H7 (cell line): ENCODE results near the gene B9D2. TPM values are rescaled to one million over a fixed set of nuclear protein-coding genes. Genes with fewer than 3 reads are reported as not detected.
"Not testable (repeated sequence)": the region's sequence is repeated elsewhere in the genome, so short reads cannot be mapped to it uniquely, and the experiment has no call there.

Source experiments
- DNase-seq: peaks from one replicate; pipeline ENCODE4 v3.0.0; 2012
- H3K27me3 ChIP-seq: 2 replicates; pipeline ENCODE4 v1.6.0; 2011; ENCODE audit warnings: mild to moderate bottlenecking, low read length; ENCODE audit not compliant: control insufficient read depth, insufficient read depth
- H3K36me3 ChIP-seq: replicated peaks from 2 replicates; pipeline ENCODE4 v1.5.1; 2011; ENCODE audit warnings: low read length; ENCODE audit not compliant: control insufficient read depth, insufficient read depth
- H3K4me3 ChIP-seq: 2 replicates; pipeline ENCODE4 v1.5.1; 2011; ENCODE audit warnings: low read depth, mild to moderate bottlenecking, control low read depth, low read length, moderate library complexity; ENCODE audit not compliant: insufficient read depth
- total RNA-seq: library from RNA; depleted of rRNA; stranded (reverse); fragments of >200 nt; shearing (Covaris generic); gene quantifications from 2 replicates; pipeline ENCODE4 v1.2.3, GENCODE V29; 2014; rRNA removed

Gene B9D2
- 1.1 and 2.9 TPM in 2 replicates for total RNA-seq

- DNase-seq, result peak; percentile 99
- no peaks in the 10 kb centered on the region for H3K36me3 ChIP-seq
- H3K4me3 ChIP-seq, result peak within 1 kb of the TSS; percentile 75
- no peaks in the 10 kb centered on the region for H3K27me3 ChIP-seq
Observed at GRCh38 chr19:41363753-41364523, at the start of gene B9D2. Gene B9D2, minus strand, starts transcription at chr19:41364149. Its CDS starts 630 bp downstream, at chr19:41363519.

GRCh38 chr19:41412953-41413352 is 49.0 kb upstream of the B9D2 start:
- Histone ChIP-seq H3K4me3 (no peak overlapping the region), H3K36me3 (peaks cover 4% of the 10 kb centered on the region; the same call in 1 of the 2 replicates), H3K27me3 (no peaks in the 10 kb centered on the region)
- DNase-seq, result no peak

- H3K4me3 ChIP-seq, result no peak overlapping the region
- no peak for DNase-seq
- peaks cover 3% of the 10 kb centered on the region; the same call in 1 of the 2 replicates for H3K36me3 ChIP-seq
- no peaks in the 10 kb centered on the region for H3K27me3 ChIP-seq
Observed at GRCh38 chr19:41411968-41412265, 48.0 kb upstream of the B9D2 start.

- H3K4me3 ChIP-seq, result no peak overlapping the region
- H3K36me3 ChIP-seq, result peaks cover 3% of the 10 kb centered on the region; the same call in 1 of the 2 replicates
- DNase-seq, result no peak
Observed at GRCh38 chr19:41411100-41411967, 47.4 kb upstream of the B9D2 start.

GRCh38 chr19:41410336-41411054 is 46.5 kb upstream of the B9D2 start:
- H3K4me3 ChIP-seq, result no peak overlapping the region
- DNase-seq, result no peak
- H3K36me3 ChIP-seq, result peaks cover 3% of the 10 kb centered on the region; the same call in 1 of the 2 replicates
- H3K27me3 ChIP-seq, result no peaks in the 10 kb centered on the region

More at GRCh38 chr19:41411100-41411967, 47.4 kb upstream of the B9D2 start:
- H3K27me3 ChIP-seq, result no peaks in the 10 kb centered on the region

GRCh38 chr19:41409288-41409687 is 45.3 kb upstream of the B9D2 start:
- Histone ChIP-seq H3K36me3 (peaks cover 2% of the 10 kb centered on the region; the same call in 1 of the 2 replicates), H3K4me3 (no peak overlapping the region), H3K27me3 (no peaks in the 10 kb centered on the region)
- no peak for DNase-seq

GRCh38 chr19:41408846-41409245 is 44.9 kb upstream of the B9D2 start:
- H3K27me3 ChIP-seq, DNase-seq, H3K36me3 ChIP-seq, H3K4me3 ChIP-seq: not testable (repeated sequence)

GRCh38 chr19:41408256-41408655 is 44.3 kb upstream of the B9D2 start:
- Histone ChIP-seq H3K4me3 (no peak overlapping the region), H3K36me3 (peaks cover under 1% of the 10 kb centered on the region; the same call in 1 of the 2 replicates), H3K27me3 (no peaks in the 10 kb centered on the region)
- DNase-seq, result no peak

- Histone ChIP-seq H3K36me3 (no peaks in the 10 kb centered on the region), H3K27me3 (no peaks in the 10 kb centered on the region), H3K4me3 (no peak overlapping the region)
- no peak for DNase-seq
Observed at GRCh38 chr19:41407271-41407670, 43.3 kb upstream of the B9D2 start.

GRCh38 chr19:41405776-41406175 is 41.8 kb upstream of the B9D2 start:
- Histone ChIP-seq H3K4me3 (no peak overlapping the region), H3K36me3 (no peaks in the 10 kb centered on the region), H3K27me3 (no peaks in the 10 kb centered on the region)
- DNase-seq, result no peak

GRCh38 chr19:41403181-41403970 is 39.4 kb upstream of the B9D2 start:
- Histone ChIP-seq H3K4me3 (no peak overlapping the region), H3K36me3 (no peaks in the 10 kb centered on the region), H3K27me3 (no peaks in the 10 kb centered on the region)
- no peak for DNase-seq

- DNase-seq, result no peak
- H3K27me3 ChIP-seq, result no peaks in the 10 kb centered on the region
- no peaks in the 10 kb centered on the region for H3K36me3 ChIP-seq
- H3K4me3 ChIP-seq, result no peak overlapping the region
Observed at GRCh38 chr19:41402010-41402409, 38.1 kb upstream of the B9D2 start.

- no peaks in the 10 kb centered on the region for H3K36me3 ChIP-seq
- no peak for DNase-seq
- H3K27me3 ChIP-seq, result no peaks in the 10 kb centered on the region
- no peak overlapping the region for H3K4me3 ChIP-seq
Observed at GRCh38 chr19:41401483-41401882, 37.5 kb upstream of the B9D2 start.

GRCh38 chr19:41399525-41399924 is 35.6 kb upstream of the B9D2 start:
- Histone ChIP-seq H3K4me3 (no peak overlapping the region), H3K27me3 (no peaks in the 10 kb centered on the region), H3K36me3 (no peaks in the 10 kb centered on the region)
- no peak for DNase-seq
